Ascending aorta (tissue), 2 donors: ENCODE data around the gene MRPL49. TPM values are rescaled to one million over a fixed set of nuclear protein-coding genes. Genes with fewer than 3 reads are reported as not detected.
"Not testable (repeated sequence)": the region's sequence is repeated elsewhere in the genome, so short reads cannot be mapped to it uniquely, and the experiment has no call there.

Experiments used
- DNase-seq, 2 donors: peaks; one replicate each; pipeline ENCODE4 v3.0.0-alpha.2; 2019; ENCODE audit warnings: low spot score in 2 of 2
- H3K27ac ChIP-seq, 2 donors: fragments of 200-600 bp; sonication (generic); one replicate each; pipeline ENCODE4 v1.5.1; 2016 to 2017; ENCODE audit warnings: mild to moderate bottlenecking in 1 of 2
- H3K27me3 ChIP-seq: fragments of 200-600 bp; sonication (generic); one replicate; pipeline ENCODE4 v1.5.1; 2017
- H3K36me3 ChIP-seq, 2 donors: fragments of 200-600 bp; sonication (generic); one replicate each; pipeline ENCODE4 v1.5.1; 2016
- H3K4me1 ChIP-seq, 2 donors: fragments of 200-600 bp; sonication (generic); one replicate each; pipeline ENCODE4 v1.5.1; 2016 to 2017; ENCODE audit warnings: mild to moderate bottlenecking in 1 of 2
- H3K4me3 ChIP-seq, 2 donors: fragments of 200-600 bp; sonication (generic); one replicate each; pipeline ENCODE4 v1.5.1; 2016 to 2017; ENCODE audit warnings: mild to moderate bottlenecking in 1 of 2
- H3K9me3 ChIP-seq, 2 donors: fragments of 200-600 bp; sonication (generic); one replicate each; pipeline ENCODE4 v1.5.1; 2016
- CTCF ChIP-seq, 3 experiments: fragments of 200-600 bp in 2 of 3; fragments of 450-650 bp in 1 of 3; sonication (generic) in 2 of 3; IDR thresholded peaks; one replicate each; pipeline ENCODE4 v1.5.1; 2016 to 2019; ENCODE audit warnings: antibody characterized with exemption in 3 of 3, mild to moderate bottlenecking in 1 of 3, moderate library complexity in 1 of 3
- intact Hi-C: fragments of 100-400 bp; cut with DNase I; formaldehyde crosslinking; loops from one replicate; pipeline ENCODE4 v1.15.1; 2023
- total RNA-seq: library from RNA; depleted of rRNA; stranded (reverse); fragments of >200 nt; gene quantifications from one replicate; pipeline ENCODE4 v1.1.0, GENCODE V29; 2016

The MRPL49 gene
- total RNA-seq, 1 donor from 2014 or later, result 43.2 TPM

DNA sequence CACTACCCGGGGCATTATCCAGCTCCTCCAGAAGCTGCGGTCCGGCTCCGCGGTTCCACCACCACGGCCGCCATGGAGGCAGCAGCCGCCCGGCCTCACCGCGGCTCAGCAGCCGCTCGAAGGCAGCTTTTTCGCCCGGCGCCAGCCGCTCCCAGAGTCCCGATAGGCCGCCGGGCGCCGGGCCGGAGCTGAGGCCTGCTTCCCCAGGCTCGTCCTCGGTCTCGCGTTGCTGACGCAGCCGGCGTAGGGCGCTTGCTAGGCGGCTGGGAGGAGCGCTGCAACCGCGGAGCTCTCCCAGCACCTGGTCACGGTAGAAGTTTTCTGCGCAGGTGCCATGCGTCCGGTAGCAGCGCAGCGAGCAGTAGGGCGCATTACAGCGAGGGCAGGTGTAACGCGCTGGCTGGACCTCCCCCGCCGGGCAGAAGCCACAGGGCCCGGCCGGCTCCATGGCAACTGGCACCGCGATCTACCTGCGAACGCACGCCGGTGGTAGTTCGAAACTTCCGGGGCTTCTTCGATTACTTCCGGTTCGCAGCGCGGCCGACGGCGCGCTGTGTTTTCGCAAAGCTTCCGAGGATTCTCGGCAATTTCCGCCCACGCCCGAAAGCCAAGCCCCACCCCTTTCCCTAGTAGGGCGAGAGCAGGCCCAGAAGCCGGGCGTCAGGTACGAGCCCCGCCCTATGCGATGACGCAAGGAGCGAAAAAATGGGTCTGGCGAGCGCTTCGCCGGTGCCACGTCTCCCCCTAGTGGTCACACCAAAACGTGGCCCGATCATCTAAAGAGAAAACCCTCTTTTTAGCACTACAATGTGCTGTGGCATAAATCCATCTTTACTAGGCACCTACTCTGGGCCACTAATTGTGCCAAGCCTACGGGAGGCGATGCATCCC is 4.7 kb upstream of the MRPL49 start, which contains the start of gene ZNHIT2:
ZNHIT2 (minus strand) TSS at position 496 of the 891 bp plus-strand sequence; CDS start at position 448, 48 bp downstream.
- peak; percentile 92 to 97 (median 93) for TF ChIP-seq CTCF (IDR thresholded peaks at IDR 0.05)
- DNase-seq, result peak; percentile 96 to 100
- peak within 1 kb of the TSS; percentile 71 to 93 for H3K27ac ChIP-seq
- H3K4me3 ChIP-seq, result peak within 1 kb of the TSS; percentile 87 to 97
- H3K4me1 ChIP-seq, result peaks cover 27 to 33% of the 10 kb centered on the region in 2 donors
- peaks cover 16 to 43% of the 10 kb centered on the region in 2 donors for H3K36me3 ChIP-seq
- H3K27me3 ChIP-seq, result no peaks in the 10 kb centered on the region
- no peaks in the 10 kb centered on the region for H3K9me3 ChIP-seq
- intact Hi-C loops, result loop anchor here (1.0 to 10.0 kb wide), 5 partner anchors 21 to 263 kb away; partner anchors contain the start of genes ATG2A, CDCA5, VPS51 and ZFPL1

GRCh38 chr11:65118097-65118837 is 3.9 kb upstream of the MRPL49 start:
- DNase-seq, result no peak
- no peak overlapping the region for H3K4me3 ChIP-seq
- H3K9me3 ChIP-seq, result no peaks in the 10 kb centered on the region
- intact Hi-C loops, result loop anchor here (5.0 to 10.0 kb wide), 2 partner anchors 201 to 263 kb away; partner anchors contain the start of gene ATG2A
- H3K4me1 ChIP-seq, result peaks cover 25 to 31% of the 10 kb centered on the region in 2 donors
- TF ChIP-seq CTCF (IDR thresholded peaks at IDR 0.05), result no peak
- peaks cover 16 to 43% of the 10 kb centered on the region in 2 donors for H3K36me3 ChIP-seq
- H3K27me3 ChIP-seq, result no peaks in the 10 kb centered on the region
- peak overlapping the region in 1 of 2 donors; percentile 17 for H3K27ac ChIP-seq

DNA sequence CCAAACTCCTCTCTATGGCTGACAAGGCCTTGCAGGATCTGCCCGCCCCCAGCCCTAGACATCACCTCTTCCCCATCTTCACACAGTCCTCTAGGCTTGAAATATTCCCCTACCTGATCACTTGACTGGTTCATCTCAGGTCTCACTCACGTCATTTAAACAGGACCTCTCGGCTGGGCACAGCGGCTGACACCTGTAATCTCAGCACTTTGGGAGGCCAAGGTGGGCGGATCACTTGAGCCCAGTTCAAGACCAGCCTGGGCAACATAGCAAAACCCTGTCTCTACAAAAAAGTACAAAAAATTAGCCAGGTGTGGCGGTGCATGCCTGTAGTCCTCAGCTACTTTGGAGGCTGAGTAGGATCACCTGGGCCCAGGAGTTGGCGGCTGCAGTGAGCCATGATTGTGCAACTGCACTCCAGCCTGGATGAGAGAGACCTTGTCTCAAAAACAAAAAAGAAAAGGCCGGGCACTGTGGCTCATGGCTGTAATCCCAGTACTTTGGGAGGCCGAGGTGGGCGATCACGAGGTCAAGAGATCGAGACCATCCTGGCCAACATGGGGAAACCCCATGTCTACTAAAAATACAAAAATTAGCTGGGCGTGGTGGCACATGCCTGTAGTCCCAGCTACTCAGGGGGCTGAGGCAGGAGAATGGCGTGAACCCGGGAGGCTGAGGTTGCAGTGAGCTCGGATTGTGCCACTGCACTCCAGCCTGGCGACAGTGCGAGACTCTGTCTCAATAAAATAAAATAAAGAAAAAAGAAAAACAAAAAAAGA is 3.0 kb upstream of the MRPL49 start:
- Histone ChIP-seq H3K4me1 (peaks cover 23 to 28% of the 10 kb centered on the region in 2 donors), H3K36me3 (peaks cover 16 to 43% of the 10 kb centered on the region in 2 donors)
- not testable (repeated sequence) for H3K27me3 ChIP-seq, H3K4me3 ChIP-seq, H3K27ac ChIP-seq, DNase-seq, H3K9me3 ChIP-seq
- intact Hi-C loops, result loop anchor here (5.0 to 10.0 kb wide), 2 partner anchors 202 to 264 kb away; partner anchors contain the start of gene ATG2A

DNA sequence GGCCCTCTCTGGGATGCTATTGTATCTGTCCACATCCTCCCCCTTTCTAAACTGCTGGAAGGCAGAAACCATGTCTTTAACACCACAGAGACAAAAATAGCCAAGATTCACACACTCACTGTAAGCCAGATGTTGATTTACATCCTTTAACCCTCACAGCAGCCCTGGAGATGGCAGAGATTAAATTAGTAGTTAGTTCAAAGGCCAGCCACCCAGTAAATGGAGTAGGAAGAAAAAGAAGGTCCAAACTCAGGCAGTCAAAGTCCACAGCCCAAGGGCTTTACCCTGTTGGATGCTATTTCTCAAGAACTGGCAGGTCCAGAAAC is 2.5 kb upstream of the MRPL49 start:
- no peak for TF ChIP-seq CTCF (IDR thresholded peaks at IDR 0.05)

DNA sequence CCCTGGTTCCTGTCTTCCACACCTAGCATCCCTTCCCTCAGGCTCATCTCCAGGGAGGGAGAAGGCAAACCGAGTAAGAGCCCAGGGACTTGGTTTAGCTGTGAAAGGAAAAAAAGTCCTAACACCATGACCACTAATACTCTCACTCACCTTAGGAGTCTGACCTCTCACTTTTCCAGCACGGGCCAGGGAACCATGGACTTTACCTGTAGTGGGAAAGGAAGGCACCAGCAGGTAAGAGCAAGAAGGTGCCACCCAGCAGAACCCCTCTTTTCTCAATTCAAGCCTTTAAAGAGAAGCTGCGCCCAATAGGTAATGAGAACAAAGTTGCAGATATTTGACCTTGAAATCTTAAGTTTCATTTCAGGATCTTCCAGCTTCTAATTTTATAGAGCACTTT is 1.3 kb upstream of the MRPL49 start:
- peaks cover 23 to 28% of the 10 kb centered on the region in 2 donors for H3K4me1 ChIP-seq
- no peak for TF ChIP-seq CTCF (IDR thresholded peaks at IDR 0.05)
- peak overlapping the region; percentile 91 to 96 for H3K27ac ChIP-seq
- H3K4me3 ChIP-seq, result peak overlapping the region; percentile 80 to 91
- no peaks in the 10 kb centered on the region for H3K27me3 ChIP-seq
- DNase-seq, result no peak
- H3K9me3 ChIP-seq, result no peaks in the 10 kb centered on the region
- intact Hi-C loops, result no loop called here
- peaks cover 25 to 52% of the 10 kb centered on the region in 2 donors for H3K36me3 ChIP-seq

More for the DNA sequence above, 2.5 kb upstream of the MRPL49 start:
- Histone ChIP-seq H3K4me3 (no peak overlapping the region), H3K27ac (no peak overlapping the region), H3K9me3 (no peaks in the 10 kb centered on the region), H3K4me1 (peaks cover 23 to 28% of the 10 kb centered on the region in 2 donors), H3K27me3 (no peaks in the 10 kb centered on the region), H3K36me3 (peaks cover 16 to 46% of the 10 kb centered on the region in 2 donors)
- intact Hi-C loops, result loop anchor here (5.0 to 10.0 kb wide), 2 partner anchors 202 to 265 kb away; partner anchors contain the start of gene ATG2A
- no peak for DNase-seq
